Measurements from ENCODE around the gene CRELD2. TPM values are rescaled to one million over a fixed set of nuclear protein-coding genes. Genes with fewer than 3 reads are reported as not detected.

CRELD2 gene
- polyA plus RNA-seq, 3 donors: 20.3 to 33.2 (median 27.6) TPM

GRCh38 chr22:49966774-49967705 lies 48.6 kb downstream of the CRELD2 start:
- H3K9me3 ChIP-seq (replicated peaks in 1 of 2; ENCODE audit: control insufficient read depth in 1 of 2, insufficient read depth in 1 of 2, low read length in 2 of 2): no peaks in the 10 kb centered on the region
- peaks cover 0 to 6% of the 10 kb centered on the region in 2 donors for H3K27me3 ChIP-seq (ENCODE audit: control insufficient read depth in 2 of 2, insufficient read depth in 2 of 2, low read length in 2 of 2)
- no peaks in the 10 kb centered on the region for H3K9me3 Mint-ChIP-seq
- peak overlapping the region; percentile 91 to 92 for H3K27ac ChIP-seq (ENCODE audit: low read depth in 1 of 2, low read length in 2 of 2)
- intact Hi-C loops (cut with micrococcal nuclease): loop anchor here in 1 of 2 donors (10.0 kb wide), 1 partner anchor 338 kb away; the partner anchor contains the start of gene PLXNB2
- H3K79me2 ChIP-seq (ENCODE audit: insufficient read depth, low read length): peaks cover 30% of the 10 kb centered on the region
- H3K4me1 ChIP-seq (ENCODE audit: control insufficient read depth in 1 of 2, insufficient read depth in 2 of 2, low read length in 2 of 2): peaks cover 83 to 92% of the 10 kb centered on the region in 2 donors
- H3K9ac ChIP-seq (ENCODE audit: insufficient read depth, low read length, poor library complexity, severe bottlenecking): peak overlapping the region; percentile 67
- 7% methylated on average over 31 of the region's 36 CpGs for WGBS (ENCODE audit: insufficient coverage)
- peak overlapping the region; percentile 78 to 81 for H3K4me3 Mint-ChIP-seq
- peaks cover 63% of the 10 kb centered on the region for H4K20me1 ChIP-seq (ENCODE audit: insufficient read depth, low read length)
- H3K27ac Mint-ChIP-seq: peak overlapping the region; percentile 91 to 94 (median 93)
- H3K27me3 Mint-ChIP-seq (ENCODE audit: low read depth in 3 of 3): peaks cover 0 to 5% (median 0%) of the 10 kb centered on the region in 3 donors
- DNase-seq: peak; percentile 88 to 94 (median 92)
- peaks cover 26 to 27% of the 10 kb centered on the region in 2 donors for H3K36me3 ChIP-seq (replicated peaks in 1 of 2; ENCODE audit: control insufficient read depth in 1 of 2, insufficient read depth in 2 of 2, low read length in 2 of 2)
- TF ChIP-seq CTCF (IDR thresholded peaks at IDR 0.05): no peak
- no peak overlapping the region for H2AFZ ChIP-seq (ENCODE audit: insufficient read depth, low read depth, low read length, poor library complexity, severe bottlenecking)
- peaks cover 21 to 27% of the 10 kb centered on the region in 2 donors for H3K36me3 Mint-ChIP-seq
- H3K4me3 ChIP-seq (replicated peaks in 1 of 3; ENCODE audit: low read depth in 2 of 3, low read length in 3 of 3): peak overlapping the region; percentile 1 to 69 (median 20)
- H3K4me1 Mint-ChIP-seq: peaks cover 64% of the 10 kb centered on the region
- peak overlapping the region; percentile 88 for H3K4me2 ChIP-seq (replicated peaks; ENCODE audit: extremely low read depth, low read length, poor library complexity, severe bottlenecking)

GRCh38 chr22:49967706-49968208 lies 49.3 kb downstream of the CRELD2 start:
- peak overlapping the region; percentile 88 for H3K4me2 ChIP-seq (replicated peaks; ENCODE audit: extremely low read depth, low read length, poor library complexity, severe bottlenecking)
- peaks cover 0 to 5% (median 0%) of the 10 kb centered on the region in 3 donors for H3K27me3 Mint-ChIP-seq (ENCODE audit: low read depth in 3 of 3)
- H3K79me2 ChIP-seq (ENCODE audit: insufficient read depth, low read length): peaks cover 24% of the 10 kb centered on the region
- peaks cover 64% of the 10 kb centered on the region for H3K4me1 Mint-ChIP-seq
- no peak overlapping the region for H2AFZ ChIP-seq (ENCODE audit: insufficient read depth, low read depth, low read length, poor library complexity, severe bottlenecking)
- TF ChIP-seq CTCF (IDR thresholded peaks at IDR 0.05): no peak
- intact Hi-C loops (cut with micrococcal nuclease): loop anchor here in 1 of 2 donors (10.0 kb wide), 1 partner anchor 337 kb away; the partner anchor contains the start of gene PLXNB2
- H3K27ac Mint-ChIP-seq: peak overlapping the region; percentile 91 to 94 (median 93)
- DNase-seq: peak in 1 of 3 donors; percentile 37
- H3K4me3 Mint-ChIP-seq: peak overlapping the region; percentile 78 to 81
- peaks cover 57% of the 10 kb centered on the region for H4K20me1 ChIP-seq (ENCODE audit: insufficient read depth, low read length)
- peak overlapping the region; percentile 91 to 92 for H3K27ac ChIP-seq (ENCODE audit: low read depth in 1 of 2, low read length in 2 of 2)
- H3K36me3 ChIP-seq (replicated peaks in 1 of 2; ENCODE audit: control insufficient read depth in 1 of 2, insufficient read depth in 2 of 2, low read length in 2 of 2): peaks cover 23 to 24% of the 10 kb centered on the region in 2 donors
- peak overlapping the region in 1 of 3 experiments; percentile 69 for H3K4me3 ChIP-seq (replicated peaks in 1 of 3; ENCODE audit: low read depth in 2 of 3, low read length in 3 of 3)
- peaks cover 0 to 10% of the 10 kb centered on the region in 2 donors for H3K27me3 ChIP-seq (ENCODE audit: control insufficient read depth in 2 of 2, insufficient read depth in 2 of 2, low read length in 2 of 2)
- H3K9me3 Mint-ChIP-seq: no peaks in the 10 kb centered on the region
- H3K9me3 ChIP-seq (replicated peaks in 1 of 2; ENCODE audit: control insufficient read depth in 1 of 2, insufficient read depth in 1 of 2, low read length in 2 of 2): no peaks in the 10 kb centered on the region
- H3K9ac ChIP-seq (ENCODE audit: insufficient read depth, low read length, poor library complexity, severe bottlenecking): peak overlapping the region; percentile 67
- 59% methylated on average over 18 of the region's 18 CpGs for WGBS (ENCODE audit: insufficient coverage)
- H3K36me3 Mint-ChIP-seq: peaks cover 21 to 24% of the 10 kb centered on the region in 2 donors
- H3K4me1 ChIP-seq (ENCODE audit: control insufficient read depth in 1 of 2, insufficient read depth in 2 of 2, low read length in 2 of 2): peaks cover 79 to 91% of the 10 kb centered on the region in 2 donors

Data from CD14-positive monocyte (primary cell).